ENCODE results near the gene SPAG6.

- no peak for TF ChIP-seq POLR2AphosphoS5 (IDR thresholded peaks at IDR 0.05; ENCODE audit: low read depth, low read length)
- no peak for TF ChIP-seq POLR2A (IDR thresholded peaks at IDR 0.05; ENCODE audit: low read depth, low read length)
Observed at GRCh38 chr10:22301193-22301592, 44.1 kb upstream of the SPAG6 start.
